GM03348 (cell line): ENCODE measurements around the gene NAV2.
A peak's percentile ranks its signal among the peaks of the same experiment; 100 is the strongest.
"Not testable (repeated sequence)": the region's sequence is repeated elsewhere in the genome, so short reads cannot be mapped to it uniquely, and the experiment has no call there.

Experiments
- DNase-seq: peaks from one replicate; pipeline ENCODE4 v3.0.0; 2012; ENCODE audit warnings: low spot score

NAV2 gene

GRCh38 chr11:19952116-19952605, 239.5 kb downstream of the NAV2 start:
- no peak for DNase-seq

GRCh38 chr11:19952911-19953310, 240.3 kb downstream of the NAV2 start:
- DNase-seq: no peak

- DNase-seq: peak; percentile 57
Measured at GRCh38 chr11:19953336-19953735, 240.7 kb downstream of the NAV2 start.

GRCh38 chr11:19953909-19954308, 241.3 kb downstream of the NAV2 start:
- DNase-seq: peak; percentile 76

- DNase-seq: no peak
Measured at GRCh38 chr11:19954899-19955298, 242.3 kb downstream of the NAV2 start.

GRCh38 chr11:19955660-19956059, 243.0 kb downstream of the NAV2 start:
- no peak for DNase-seq

- no peak for DNase-seq
Measured at GRCh38 chr11:19956228-19956627, 243.6 kb downstream of the NAV2 start.

GRCh38 chr11:19957294-19957943, 244.8 kb downstream of the NAV2 start:
- DNase-seq: no peak

- DNase-seq: no peak
Measured at GRCh38 chr11:19958204-19958603, 245.6 kb downstream of the NAV2 start.

- DNase-seq: no peak
Measured at GRCh38 chr11:19959210-19959609, 246.6 kb downstream of the NAV2 start.

- DNase-seq: no peak
Measured at GRCh38 chr11:19959648-19960059, 247.0 kb downstream of the NAV2 start.

- DNase-seq: not testable (repeated sequence)
Measured at GRCh38 chr11:19960410-19960809, 247.8 kb downstream of the NAV2 start.

GRCh38 chr11:19961225-19961624, 248.6 kb downstream of the NAV2 start:
- no peak for DNase-seq

GRCh38 chr11:19962053-19962800, 249.6 kb downstream of the NAV2 start:
- DNase-seq: no peak

- peak; percentile 65 for DNase-seq
Measured at GRCh38 chr11:19962801-19963175, 250.2 kb downstream of the NAV2 start.

- no peak for DNase-seq
Measured at GRCh38 chr11:19963697-19964387, 251.2 kb downstream of the NAV2 start.

- DNase-seq: no peak
Measured at GRCh38 chr11:19966441-19966840, 253.8 kb downstream of the NAV2 start.

GRCh38 chr11:19966927-19967326, 254.3 kb downstream of the NAV2 start:
- DNase-seq: no peak

GRCh38 chr11:19967787-19968186, 255.2 kb downstream of the NAV2 start:
- no peak for DNase-seq

- DNase-seq: no peak
Measured at GRCh38 chr11:19968860-19969259, 256.2 kb downstream of the NAV2 start.

GRCh38 chr11:19970944-19971343, 258.3 kb downstream of the NAV2 start:
- DNase-seq: no peak

- no peak for DNase-seq
Measured at GRCh38 chr11:19972091-19972490, 259.5 kb downstream of the NAV2 start.

- no peak for DNase-seq
Measured at GRCh38 chr11:19972651-19973050, 260.0 kb downstream of the NAV2 start.
